Right ventricle myocardium inferior (tissue), 1 donor: ENCODE data around the gene GLRA3. TPM values are rescaled to one million over a fixed set of nuclear protein-coding genes. Genes with fewer than 3 reads are reported as not detected.

Experiments
- total RNA-seq: library from RNA; stranded (reverse); fragmentation: NEBNext Ultra II Directional; extraction: Animal tissue kit (Norgen Biotek cat#: 25700); gene quantifications from one replicate; pipeline ENCODE4 v1.2.1, GENCODE V29; 2021
- donor health status: DM: no; HTN: yes; CAD: no; lungs with severe emphysema.

The GLRA3 gene
- total RNA-seq, 1 donor from 2014 or later, result not detected

Other genes starting within 250 kb of the GLRA3 start
- not detected for gene ADAM29, start 89.1 kb upstream of the GLRA3 start, total RNA-seq